GM19043 (cell line): Measurements from ENCODE around the gene PNMA1.

Experiments
- ATAC-seq: cut with Tn5 transposase; IDR thresholded peaks from one replicate; pipeline ENCODE4 v1.9.1; 2021; ENCODE audit warnings: low read depth; ENCODE audit not compliant: unreplicated experiment

The PNMA1 gene

DNA sequence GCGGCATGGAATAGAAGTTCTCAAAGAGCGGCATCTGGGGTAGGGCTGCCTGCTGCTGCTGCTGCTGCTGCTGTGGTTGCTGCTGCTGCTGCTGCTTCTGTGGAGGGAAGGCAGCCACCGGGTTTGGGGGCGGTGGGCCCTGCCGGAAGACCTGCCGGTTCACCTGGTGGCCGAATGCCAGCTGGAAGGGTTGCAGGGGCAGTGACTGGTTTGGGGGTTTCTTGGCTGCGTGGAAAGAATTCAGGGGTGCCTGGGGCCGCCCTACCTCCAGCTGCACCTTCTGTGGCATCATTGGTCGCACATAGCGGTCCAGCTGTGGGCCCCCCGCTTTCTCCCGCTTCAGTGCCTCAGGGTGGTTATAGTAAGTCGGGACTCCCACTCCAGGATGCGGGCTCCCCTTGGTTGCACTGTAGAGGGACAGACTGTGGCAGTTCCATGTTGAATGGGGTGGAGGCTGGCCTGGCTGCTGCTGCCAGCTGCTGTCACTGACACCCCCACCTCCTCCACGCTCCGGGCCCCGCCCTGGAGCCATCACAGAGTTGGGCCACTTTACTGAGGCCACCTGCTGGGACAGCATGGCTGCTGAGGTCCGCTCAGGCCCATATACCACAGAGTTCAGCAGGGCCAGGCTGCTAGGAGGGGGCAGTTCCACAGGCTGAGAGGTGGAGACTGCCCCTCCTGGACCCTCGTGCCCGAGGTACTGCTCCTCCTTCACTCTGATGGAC, 25.2 kb upstream of the PNMA1 start:
- no peak for ATAC-seq

- ATAC-seq, result no peak
These were observed 24.5 kb upstream of the PNMA1 start for GRCh38 chr14:73738518-73739173.

DNA sequence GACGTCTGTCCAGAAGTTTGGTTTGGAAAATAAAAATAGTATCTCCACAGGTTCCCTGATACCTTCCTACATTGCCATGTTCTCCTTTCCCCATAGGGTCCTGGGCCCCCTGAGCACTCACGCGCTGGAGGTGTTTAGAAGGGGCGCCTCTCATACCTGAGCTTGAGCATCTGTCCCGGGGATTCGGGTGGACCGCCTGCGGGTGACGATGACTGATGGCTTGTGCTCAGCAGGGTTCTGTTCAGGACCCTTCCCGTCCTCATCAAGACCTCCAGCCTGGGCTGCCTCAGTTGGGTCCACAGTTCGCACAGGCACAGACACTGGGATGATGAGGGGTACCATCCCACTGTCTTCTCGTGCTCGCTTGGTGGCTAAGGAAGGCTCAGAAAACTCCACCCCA, 22.7 kb upstream of the PNMA1 start:
- no peak for ATAC-seq

DNA sequence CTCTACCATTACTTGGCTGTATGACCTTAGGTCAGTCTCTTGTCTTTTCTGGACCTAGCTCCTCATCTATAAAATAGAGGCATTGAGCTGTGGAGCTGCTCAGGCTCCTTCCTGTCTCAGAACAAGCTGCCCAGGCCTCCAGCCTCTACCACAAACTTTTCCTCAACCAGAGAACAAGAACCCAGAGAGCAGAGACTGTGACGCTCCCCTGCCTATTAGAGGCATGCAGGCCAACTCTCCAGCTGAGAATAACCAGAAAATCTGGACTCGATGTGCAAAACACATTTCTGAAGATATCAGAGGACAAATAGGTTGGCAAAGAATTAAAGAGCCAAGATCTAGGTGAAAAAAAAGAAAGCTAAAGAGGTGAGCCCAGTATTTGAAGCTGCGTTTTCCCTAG, 17.8 kb upstream of the PNMA1 start:
- no peak for ATAC-seq

- ATAC-seq, result no peak
These were observed 16.9 kb upstream of the PNMA1 start for GRCh38 chr14:73731111-73731510.

- no peak for ATAC-seq
These were observed 15.5 kb upstream of the PNMA1 start for GRCh38 chr14:73729556-73730265.

DNA sequence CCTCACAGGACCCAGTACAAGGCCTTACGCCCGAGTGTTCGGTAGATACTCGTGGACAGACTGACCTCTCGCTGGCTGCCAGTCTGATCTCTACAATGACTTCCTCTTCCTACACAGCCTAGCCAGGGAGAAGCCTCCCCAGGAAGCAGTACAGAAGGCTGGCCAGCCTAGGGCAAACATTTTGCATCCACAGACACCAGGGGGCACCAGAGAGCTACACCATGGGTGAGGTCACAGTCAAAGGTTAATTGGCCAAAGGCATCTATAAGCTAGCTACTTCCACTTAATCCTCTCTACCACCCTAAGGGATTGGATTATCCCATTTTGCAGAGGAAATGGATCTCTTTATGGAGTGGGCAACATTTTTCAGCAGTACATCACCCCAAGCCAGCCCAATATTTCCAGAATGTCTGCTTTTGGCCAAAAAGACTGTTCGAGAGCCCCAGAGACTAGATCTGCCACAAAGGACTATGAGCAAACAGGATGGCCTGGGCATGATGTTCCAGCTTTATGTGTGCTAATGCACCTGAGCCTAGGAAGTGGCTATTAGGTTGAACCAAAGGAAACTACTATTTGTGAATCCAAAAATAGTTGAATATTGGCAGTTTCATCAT, 14.6 kb upstream of the PNMA1 start:
- no peak for ATAC-seq

DNA sequence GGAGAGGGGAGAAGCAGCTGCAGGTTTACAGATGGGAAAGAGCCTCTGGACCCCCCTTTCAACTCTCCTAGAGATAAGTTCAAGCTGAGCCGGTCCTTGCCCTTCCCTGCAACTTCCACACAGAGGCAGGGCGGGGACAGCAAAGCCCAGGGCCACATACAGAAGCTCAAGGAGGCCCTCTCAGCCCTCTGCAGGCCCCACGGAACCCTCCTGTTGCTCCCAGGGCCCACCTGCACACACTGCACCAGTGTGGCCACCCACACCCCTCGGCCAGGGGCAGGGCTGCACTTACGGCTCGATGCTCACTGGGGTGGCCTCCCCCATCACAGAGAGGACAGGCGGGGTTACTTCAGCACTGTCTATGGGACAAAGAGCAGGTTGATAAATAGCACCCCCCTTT, 13.0 kb upstream of the PNMA1 start:
- ATAC-seq, result no peak

GRCh38 chr14:73726025-73726961, 12.1 kb upstream of the PNMA1 start:
- ATAC-seq, result no peak

DNA sequence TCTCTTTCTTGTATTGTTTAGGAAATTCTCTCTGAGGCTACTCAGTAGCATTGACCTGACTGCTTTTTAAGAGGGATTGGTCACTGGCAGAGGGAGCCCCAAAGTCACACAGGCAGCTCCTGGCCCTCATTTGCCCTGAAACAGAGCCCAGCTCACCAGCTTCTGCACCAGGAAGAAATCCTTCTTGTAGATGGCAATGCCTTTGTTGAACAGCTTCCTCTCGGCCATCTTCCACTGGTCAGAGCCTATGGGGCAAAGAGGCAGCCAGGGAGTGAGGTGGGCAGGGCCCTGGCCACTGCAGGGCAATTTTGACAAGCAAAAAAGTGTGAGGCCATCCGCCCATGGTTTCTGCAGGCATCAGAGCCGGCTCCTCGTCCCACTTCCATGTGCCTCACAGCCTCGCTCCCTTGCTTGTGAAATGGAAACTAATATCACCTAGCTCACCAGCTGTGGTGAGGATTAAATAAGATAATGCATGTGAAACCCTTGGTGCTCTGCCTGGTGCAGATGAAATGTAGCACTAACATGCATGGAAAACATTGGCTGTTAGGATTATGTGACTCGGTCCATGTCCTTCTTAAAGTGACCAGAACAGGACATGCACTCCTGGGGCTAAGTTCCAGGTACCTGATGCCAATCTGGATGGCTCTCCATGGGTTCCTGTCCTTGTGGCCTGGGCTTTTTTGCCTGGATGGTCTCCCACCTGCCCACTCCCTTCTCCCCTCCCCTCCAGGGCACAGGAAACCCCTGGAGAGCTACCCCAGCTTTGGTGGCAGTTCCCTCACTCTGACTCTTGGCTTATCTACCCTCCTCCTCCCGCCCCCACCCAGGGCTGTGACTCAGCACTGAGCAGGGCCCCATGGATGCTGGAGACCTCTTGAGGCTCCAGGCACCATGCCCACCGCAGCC, 11.2 kb upstream of the PNMA1 start:
- ATAC-seq, result no peak

DNA sequence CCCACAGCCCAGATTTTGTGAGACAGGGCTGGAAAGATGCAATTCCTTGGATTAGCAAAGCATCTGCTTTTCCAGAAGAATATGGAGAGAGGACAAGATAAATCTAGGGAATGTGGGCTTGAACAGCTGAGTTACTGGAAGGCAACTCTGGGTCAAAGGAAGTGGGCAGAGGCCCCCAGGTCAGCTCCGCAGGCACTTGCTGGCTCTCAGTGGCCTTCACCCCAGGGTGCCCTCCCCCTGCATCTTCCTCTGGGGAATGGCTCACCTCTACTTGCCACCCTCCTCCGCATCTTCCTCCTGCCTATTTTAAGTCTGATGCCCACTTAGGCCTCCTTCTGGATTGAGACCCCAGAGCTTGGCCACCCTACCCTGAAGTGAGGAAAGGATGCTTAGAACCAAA, 10.5 kb upstream of the PNMA1 start:
- ATAC-seq, result no peak

DNA sequence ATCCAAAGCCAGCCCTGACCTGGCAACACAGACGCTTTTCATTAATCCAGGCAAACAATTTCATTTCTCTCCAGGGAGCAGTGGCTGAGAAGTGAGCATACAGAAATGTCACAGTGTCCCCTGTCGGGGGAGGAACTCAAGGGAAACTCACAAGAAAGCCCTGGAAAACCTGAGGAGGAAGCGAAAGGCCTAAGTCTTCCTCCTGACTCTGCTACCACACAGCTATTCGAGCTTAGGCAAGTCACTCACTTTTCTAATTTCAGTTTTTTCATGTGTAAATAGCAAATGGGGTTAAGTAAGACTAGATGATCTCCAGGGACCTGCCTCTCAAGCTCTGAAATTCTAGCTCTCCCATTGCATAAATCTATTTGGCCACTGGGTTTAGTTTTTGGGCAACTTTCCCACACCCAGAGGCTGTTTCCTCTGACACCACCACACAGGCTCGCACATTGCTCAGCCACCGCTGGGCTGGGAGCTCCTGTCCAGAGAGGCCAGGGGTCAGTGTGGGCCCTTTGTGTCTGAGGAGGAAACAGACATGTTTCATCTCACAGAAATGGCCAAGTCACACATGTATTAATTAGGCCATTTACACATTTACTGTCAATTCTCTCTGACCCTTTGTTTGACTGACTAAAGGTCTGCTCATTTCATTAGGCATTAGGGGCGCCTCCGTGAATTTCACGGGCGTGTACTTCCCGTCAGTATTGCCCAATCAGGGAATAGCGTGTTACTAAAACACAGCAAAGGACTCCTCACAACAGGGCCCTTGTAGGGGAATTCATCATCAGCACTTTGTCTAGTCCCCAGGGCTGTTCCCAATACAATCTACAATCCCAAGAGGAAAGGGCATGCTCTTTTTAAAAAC, 9.8 kb upstream of the PNMA1 start:
- no peak for ATAC-seq

- no peak for ATAC-seq
These were observed 9.2 kb upstream of the PNMA1 start for GRCh38 chr14:73723406-73723796.

DNA sequence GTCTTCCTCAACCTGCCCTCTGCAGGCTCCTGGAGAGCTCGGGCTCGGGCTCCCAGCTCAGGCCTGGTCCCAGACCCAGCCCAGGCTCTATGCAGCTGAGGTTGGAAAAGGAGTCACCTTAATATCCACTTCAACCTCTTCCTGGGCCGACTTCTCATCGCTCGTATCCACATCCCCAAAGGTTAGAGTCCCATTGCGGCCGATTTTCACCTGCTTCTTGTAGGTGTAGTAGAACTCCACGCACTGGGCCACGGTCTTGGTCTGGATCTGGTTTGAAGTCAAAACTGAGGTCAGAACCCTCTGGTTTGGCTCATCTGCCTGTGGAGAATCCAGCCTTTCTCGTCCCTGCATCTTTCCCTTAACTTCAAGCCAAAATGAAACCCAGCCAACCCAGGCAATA, 8.4 kb upstream of the PNMA1 start:
- no peak for ATAC-seq

- ATAC-seq, result no peak
These were observed 7.1 kb upstream of the PNMA1 start for GRCh38 chr14:73721101-73721821.

DNA sequence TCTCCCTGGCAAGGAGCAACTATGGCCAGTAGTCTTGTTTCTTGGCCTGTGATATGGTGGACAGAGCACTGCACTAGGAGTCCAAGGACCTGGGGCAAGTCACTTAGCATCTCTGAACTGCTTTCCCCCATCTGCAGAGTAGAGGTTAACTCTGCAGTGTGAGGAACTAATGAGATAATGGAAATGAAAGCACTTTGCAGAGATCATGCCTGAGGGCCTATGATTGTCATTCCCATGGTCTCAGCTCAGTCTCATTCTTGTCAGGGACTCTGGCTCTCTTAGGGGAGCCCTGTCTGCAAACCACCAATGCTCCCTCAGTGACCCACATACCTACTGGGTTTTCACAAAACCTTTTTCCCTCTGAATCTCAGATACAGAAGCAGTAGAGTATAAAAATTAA, 6.5 kb upstream of the PNMA1 start:
- no peak for ATAC-seq

GRCh38 chr14:73719791-73720190, 5.6 kb upstream of the PNMA1 start:
- ATAC-seq, result no peak

GRCh38 chr14:73719361-73719760, 5.2 kb upstream of the PNMA1 start:
- no peak for ATAC-seq
